ENCODE measurements around the gene RNF183.
"Not testable (repeated sequence)": the region's sequence is repeated elsewhere in the genome, so short reads cannot be mapped to it uniquely, and the experiment has no call there.

RNF183 gene

GRCh38 chr9:113269871-113270270 is 33.3 kb downstream of the RNF183 start:
- no peak for DNase-seq

DNA sequence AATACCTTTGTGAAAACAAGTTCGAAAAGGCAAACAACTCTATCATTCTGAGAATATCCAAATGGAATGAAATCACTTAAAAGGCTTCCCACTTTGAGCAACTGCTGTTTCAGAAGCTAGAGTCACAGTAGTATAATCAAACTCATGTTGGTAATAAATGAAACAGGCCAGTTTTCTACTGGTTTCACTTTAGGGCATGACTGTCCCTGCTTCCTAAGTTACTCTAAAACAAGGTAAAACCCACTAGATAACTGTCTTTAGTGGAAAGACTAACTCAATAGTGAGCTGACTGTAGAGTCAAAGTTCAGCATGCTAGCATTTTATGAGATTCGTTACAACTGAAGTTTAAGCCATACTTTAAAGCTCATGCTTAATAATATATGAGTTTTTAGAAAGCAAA is 33.8 kb downstream of the RNF183 start:
- DNase-seq, result no peak

- DNase-seq, result no peak
Observed at GRCh38 chr9:113267911-113268566, 35.1 kb downstream of the RNF183 start.

DNA sequence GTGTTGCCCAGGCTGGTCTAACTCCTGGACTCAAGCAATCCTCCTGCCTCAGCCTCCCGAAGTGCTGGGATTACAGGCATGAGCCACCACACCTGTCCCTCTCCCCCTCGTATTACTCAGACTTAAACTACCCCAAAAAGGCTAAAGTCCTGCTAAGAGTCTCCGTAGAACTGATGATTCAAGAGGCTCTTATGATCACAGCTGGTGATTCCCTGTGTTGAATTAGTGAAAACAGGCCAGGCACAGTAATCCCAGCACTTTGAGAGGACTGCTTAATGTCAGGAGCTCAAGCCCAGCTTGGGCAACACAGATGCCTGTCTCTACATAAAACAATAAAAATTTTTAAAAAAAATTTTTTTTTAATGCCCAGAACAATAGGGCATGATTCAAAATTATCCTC is 37.0 kb downstream of the RNF183 start:
- DNase-seq, result no peak

DNA sequence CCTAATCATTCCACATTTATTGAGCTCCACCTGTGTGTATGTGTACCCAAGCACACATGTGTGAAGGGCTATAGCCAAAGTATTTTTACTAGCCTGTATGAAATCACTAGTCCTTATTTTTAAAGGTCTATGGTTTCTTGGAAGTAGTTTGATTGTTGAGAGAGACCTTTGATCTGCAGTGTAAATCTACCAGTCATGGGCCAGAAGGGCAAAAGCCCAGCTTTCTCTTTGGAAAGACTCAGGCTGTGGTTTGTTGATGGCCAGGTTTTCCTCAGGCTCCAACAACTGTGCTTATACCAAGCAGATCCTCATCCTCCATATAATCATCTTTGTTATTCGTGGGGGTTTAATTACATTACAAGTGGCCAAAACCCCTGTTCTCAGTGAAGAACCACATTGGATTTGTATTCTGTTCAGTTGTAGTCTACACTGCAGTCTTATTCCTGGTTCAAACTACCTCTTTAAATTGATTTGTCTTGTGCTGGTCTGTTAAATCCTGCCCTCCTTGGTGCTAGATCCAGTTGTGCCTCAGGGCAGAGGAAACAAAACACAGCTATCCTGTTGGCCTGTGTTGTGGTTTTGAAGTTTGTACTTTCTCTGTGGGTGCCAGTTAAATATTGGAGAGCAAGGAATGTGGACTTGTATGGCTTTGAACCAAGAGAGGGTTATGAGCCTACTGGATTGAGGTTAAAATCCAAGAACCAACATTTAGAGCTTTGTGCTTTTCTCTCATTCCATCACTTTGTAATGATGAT is 41.1 kb downstream of the RNF183 start:
- DNase-seq, result no peak

DNA sequence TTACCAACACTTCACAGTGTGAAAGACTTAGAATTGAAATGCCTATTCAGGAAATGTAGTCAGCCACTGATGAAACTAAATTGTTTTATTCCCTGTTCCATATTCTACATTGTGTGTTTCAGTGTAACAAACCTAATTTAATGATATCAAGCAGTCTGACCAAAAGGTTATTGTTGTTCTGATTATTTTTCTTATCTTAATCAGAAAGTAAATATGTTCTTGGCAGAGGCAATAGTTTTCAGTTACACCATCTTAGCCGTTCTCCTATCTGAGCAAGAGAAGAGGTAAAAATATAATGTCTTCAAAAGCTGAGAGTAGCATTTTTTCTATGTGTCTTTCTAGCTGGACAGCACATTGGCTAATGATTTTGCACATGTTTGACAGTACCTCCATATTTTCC is 44.9 kb downstream of the RNF183 start:
- no peak for DNase-seq

DNA sequence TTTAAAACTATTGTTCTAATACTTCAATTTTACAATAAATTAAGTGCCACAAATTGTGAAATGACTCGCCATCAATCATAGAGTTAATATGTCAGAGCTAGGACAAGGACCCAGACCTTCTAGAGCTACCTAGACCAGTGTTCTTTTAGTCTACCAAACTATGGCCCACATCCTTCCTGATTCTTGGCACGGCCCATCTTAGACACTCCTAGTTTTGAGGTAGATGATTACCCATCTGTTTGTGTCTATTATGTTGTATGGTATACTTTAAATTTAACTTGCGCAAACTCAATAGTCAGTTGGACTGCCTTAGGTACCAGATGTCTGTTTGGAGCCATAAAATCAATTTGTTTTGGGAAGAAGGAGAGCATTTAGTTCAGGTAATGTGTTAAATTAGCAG is 45.3 kb downstream of the RNF183 start:
- no peak for DNase-seq

GRCh38 chr9:113255438-113255837 is 47.7 kb downstream of the RNF183 start:
- no peak for DNase-seq

- no peak for DNase-seq
Observed at GRCh38 chr9:113254991-113255390, 48.2 kb downstream of the RNF183 start.

DNA sequence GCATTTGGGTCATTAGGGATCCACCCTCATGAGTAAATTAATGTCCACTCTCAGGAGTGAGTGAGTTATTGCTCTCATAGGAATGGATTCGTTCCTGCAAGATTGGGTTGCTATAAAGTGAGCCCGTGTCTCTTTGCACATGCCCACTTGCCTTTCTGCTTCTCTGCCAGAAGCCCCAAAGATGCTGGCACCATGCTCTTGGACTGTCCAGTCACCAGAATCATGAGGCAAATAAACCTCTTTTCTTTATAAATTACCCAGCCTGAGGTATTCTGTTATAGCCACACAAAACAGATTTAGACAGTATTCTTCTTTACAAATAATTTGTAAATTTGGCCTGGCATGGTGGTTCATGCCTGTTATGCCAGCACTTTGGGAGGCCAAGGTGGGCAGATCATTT is 52.4 kb downstream of the RNF183 start:
- no peak for DNase-seq

GRCh38 chr9:113249661-113250060 is 53.5 kb downstream of the RNF183 start:
- DNase-seq, result not testable (repeated sequence)

DNA sequence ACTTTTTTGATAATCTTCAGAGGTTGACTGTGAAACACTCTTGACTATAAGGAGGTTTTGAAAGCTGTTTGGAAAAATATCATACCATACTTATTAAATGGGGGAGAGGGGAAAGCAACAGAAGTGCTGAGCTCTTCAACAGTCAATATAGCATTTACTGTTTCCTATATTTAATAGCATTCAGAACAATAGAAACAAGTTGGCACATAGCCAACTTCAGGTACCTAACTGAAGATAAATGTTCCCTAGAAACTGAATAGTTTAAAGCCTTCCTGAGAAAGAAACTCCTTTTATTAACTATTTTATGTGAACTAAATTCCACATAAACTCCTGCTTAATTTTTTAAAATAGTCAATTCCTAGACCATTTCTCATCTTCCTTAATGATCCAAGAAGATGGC is 55.5 kb downstream of the RNF183 start:
- no peak for DNase-seq
